Nasal cavity respiratory epithelium epithelial cell of viscerocranial mucosa (primary cell): Measurements from ENCODE around the gene IL23R. TPM values are rescaled to one million over a fixed set of nuclear protein-coding genes. Genes with fewer than 3 reads are reported as not detected.

Experiments used
- total RNA-seq: library from RNA; depleted of rRNA; stranded (reverse); fragments of >200 nt; gene quantifications from 2 replicates; pipeline ENCODE4 v1.2.3, GENCODE V29; 2014

Gene IL23R
- total RNA-seq = not detected in 2 replicates

DNA sequence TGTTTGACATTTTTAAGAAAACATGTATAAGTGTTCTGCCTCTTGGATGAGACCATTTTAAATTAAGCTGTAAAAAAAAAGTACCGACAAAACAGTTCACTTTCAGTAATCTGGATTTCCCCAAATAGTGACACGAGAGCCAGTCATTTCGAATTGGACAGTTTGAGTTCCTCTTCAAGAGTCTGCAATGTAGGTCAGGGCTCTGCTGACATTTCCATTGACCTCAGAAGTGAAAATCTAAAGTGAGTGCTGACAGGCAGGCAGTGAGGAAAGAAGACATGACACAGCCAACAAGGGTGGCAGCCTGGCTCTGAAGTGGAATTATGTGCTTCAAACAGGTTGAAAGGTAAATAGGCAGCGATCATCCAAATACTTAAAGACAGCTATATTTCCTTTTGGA lies at the start of gene IL23R:
Gene IL23R (plus strand): TSS at position 259 of the 400 bp plus-strand sequence. CDS start 1,667 bp downstream, outside the sequence.

DNA sequence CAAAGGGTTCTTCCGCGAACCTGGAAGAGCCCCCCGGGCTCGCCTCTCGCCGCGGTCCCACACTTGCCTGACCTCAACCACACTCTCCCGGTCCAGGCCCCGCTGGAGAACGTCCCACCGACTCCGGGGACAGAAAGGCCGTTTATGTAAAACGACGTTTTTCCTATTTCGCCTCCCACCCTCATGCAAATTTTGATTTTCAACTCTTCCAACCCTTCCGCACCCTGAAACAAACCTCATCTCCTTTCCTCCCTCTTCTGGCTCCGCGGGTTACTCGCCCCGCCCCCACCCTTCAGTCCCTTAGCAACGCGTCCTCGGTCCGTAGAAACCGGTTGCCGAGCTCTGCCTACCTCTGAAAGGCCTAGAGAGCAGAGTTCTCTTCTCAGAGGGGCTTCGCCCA lies 31.6 kb upstream of the IL23R start, which contains the start of gene C1orf141:
Gene C1orf141 (minus strand): TSS at position 276 of the 400 bp plus-strand sequence. CDS start 7,730 bp downstream, outside the sequence.

GRCh38 chr1:67307251-67308060 lies 141.2 kb downstream of the IL23R start, which contains the start of gene IL12RB2:
Gene IL12RB2 (plus strand): TSS chr1:67307873. CDS start chr1:67320369, 12,496 bp downstream.

Other genes starting within 250 kb of the IL23R start
- 3.1 and 6.6 TPM in 2 replicates for gene DNAI4, start 241.6 kb upstream of the IL23R start, total RNA-seq
- 28.4 and 35.0 TPM in 2 replicates for gene MIER1, start 241.5 kb upstream of the IL23R start, total RNA-seq
- gene SLC35D1, start 112.3 kb upstream of the IL23R start, total RNA-seq = 18.8 and 19.0 TPM in 2 replicates
- gene C1orf141, start 31.5 kb upstream of the IL23R start, total RNA-seq = not detected in 2 replicates
- 1.0 and 1.8 TPM in 2 replicates for gene IL12RB2, start 141.4 kb downstream of the IL23R start, total RNA-seq